ENCODE measurements around the gene SENP5. TPM values are rescaled to one million over a fixed set of nuclear protein-coding genes. Genes with fewer than 3 reads are reported as not detected.

Gene SENP5
- total and polyA plus RNA-seq, 4 donors, result 3.9 to 26.9 (median 14.3) TPM

DNA sequence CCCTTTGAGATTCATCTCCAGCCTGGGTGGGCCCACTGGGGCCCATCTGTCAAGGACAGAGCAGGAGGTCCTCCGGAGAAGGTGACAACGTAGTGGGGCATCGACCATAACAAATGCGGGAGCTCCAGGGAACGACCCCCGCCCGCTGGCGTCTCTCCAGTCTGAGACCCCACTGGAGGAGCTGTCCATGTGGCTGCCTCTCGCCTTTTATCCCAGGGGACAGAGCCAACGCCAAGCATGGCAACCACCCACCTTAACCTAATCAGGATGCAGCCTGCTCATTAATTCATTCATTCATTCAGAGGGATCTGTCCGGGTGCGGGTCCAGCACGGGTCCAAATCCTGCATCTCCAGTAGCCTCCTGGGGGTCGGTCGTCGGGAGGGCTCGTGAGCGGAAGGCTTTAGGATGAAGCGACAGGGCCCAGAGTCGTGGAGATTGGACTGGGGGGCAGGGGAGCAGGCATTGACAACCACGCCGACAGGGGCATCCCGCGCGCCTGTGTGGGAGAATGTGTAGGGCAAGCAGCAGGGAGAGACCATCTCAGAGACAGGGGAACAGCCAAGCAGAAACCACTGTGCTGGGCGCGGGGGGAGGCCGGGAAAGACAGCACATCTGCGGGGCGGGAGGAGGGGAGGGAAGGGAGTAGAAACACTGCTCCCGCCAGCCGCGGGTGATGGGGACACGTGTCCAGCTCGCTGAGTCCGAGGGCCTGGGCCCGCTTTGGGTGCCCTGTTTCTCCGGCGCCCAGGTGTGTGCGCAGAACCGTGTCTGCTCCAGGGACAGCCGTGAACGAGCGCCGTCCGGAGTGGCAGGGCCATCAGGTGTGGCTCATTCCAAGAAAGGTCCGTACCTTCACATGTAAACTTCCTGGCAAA is 99.0 kb downstream of the SENP5 start:
- Histone ChIP-seq H3K27me3 (ENCODE audit: control insufficient read depth in 4 of 4, insufficient read depth in 4 of 4, low read length in 3 of 4) (no peaks in the 10 kb centered on the region), H3K9me3 (ENCODE audit: control insufficient read depth in 4 of 4, low read length in 3 of 4) (no peaks in the 10 kb centered on the region), H3K36me3 (ENCODE audit: control insufficient read depth in 4 of 4, insufficient read depth in 3 of 4, low read depth in 1 of 4, low read length in 3 of 4) (no peaks in the 10 kb centered on the region), H3K9ac (ENCODE audit: low read depth in 1 of 2, low read length in 2 of 2) (no peak overlapping the region), H3K4me3 (ENCODE audit: low read depth in 1 of 3, low read length in 3 of 3) (no peak overlapping the region), H3K4me1 (ENCODE audit: control insufficient read depth in 4 of 4, insufficient read depth in 4 of 4, low read length in 3 of 4) (peaks cover 0 to 16% (median 10%) of the 10 kb centered on the region in 4 donors), H3K27ac (ENCODE audit: low read depth in 1 of 2, low read length in 2 of 2) (no peak overlapping the region)
- peak; percentile 31 for DNase-seq (ENCODE audit: low spot score)
- 88% methylated on average over 47 of the region's 47 CpGs for WGBS
- no peak for TF ChIP-seq RAD21 (IDR thresholded peaks at IDR 0.05)
- no peak for TF ChIP-seq HNF4A (conservative IDR thresholded peaks at IDR 0.05)

DNA sequence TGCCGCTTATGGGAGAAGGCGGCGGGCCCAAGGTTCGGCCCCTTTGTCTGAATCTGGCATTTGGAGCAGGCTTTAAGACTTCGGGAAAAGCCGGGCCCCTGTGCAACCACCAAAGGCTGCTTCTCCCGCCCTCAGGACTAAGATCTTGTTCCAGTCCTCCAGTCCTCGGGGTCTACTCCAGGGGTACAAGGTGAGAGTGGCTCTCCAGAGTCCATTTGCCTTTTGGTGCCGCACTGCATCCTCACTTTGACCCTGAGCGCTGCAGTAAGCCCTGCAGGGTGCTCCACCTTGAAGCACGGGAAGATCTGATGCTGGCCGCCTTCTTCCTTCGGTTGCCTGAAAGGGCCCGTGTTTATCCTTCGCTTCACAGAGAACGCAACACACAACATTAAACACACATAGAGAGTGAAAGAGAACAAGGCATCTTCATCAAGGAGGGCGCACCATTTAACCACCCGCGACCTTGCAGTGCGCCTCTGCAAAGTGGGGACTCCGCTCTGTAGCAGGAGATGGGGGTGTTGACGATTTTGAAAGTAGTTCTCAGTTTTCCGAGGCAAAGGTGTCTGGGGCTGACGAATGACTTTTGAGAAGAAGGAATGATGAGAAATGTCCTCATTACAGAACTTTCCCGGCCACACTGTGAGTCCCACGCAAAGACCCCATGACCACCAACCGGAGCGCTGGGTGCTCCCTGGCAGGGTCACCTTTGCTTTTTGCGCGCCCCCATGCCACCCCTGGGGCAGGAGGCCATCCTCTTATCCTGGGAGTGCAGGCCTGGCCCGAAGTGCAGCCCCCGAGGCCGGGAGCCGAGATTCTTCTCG is 99.9 kb downstream of the SENP5 start:
- 81% methylated on average over 35 of the region's 35 CpGs for WGBS
- Histone ChIP-seq H3K9me3 (ENCODE audit: control insufficient read depth in 4 of 4, low read length in 3 of 4) (no peaks in the 10 kb centered on the region), H3K27me3 (ENCODE audit: control insufficient read depth in 4 of 4, insufficient read depth in 4 of 4, low read length in 3 of 4) (no peaks in the 10 kb centered on the region), H3K27ac (ENCODE audit: low read depth in 1 of 2, low read length in 2 of 2) (no peak overlapping the region), H3K4me3 (ENCODE audit: low read depth in 1 of 3, low read length in 3 of 3) (peak overlapping the region; percentile 59 to 96 (median 82)), H3K4me1 (ENCODE audit: control insufficient read depth in 4 of 4, insufficient read depth in 4 of 4, low read length in 3 of 4) (peaks cover 0 to 16% (median 10%) of the 10 kb centered on the region in 4 donors), H3K9ac (ENCODE audit: low read depth in 1 of 2, low read length in 2 of 2) (peak overlapping the region in 1 of 2 donors; percentile 47), H3K36me3 (ENCODE audit: control insufficient read depth in 4 of 4, insufficient read depth in 3 of 4, low read depth in 1 of 4, low read length in 3 of 4) (no peaks in the 10 kb centered on the region)
- peak; percentile 27 for DNase-seq (ENCODE audit: low spot score)
- no peak for TF ChIP-seq GABPA (IDR thresholded peaks at IDR 0.05 in 1 of 2, conservative IDR thresholded peaks at IDR 0.05 in 1 of 2)
- TF ChIP-seq RAD21 (IDR thresholded peaks at IDR 0.05), result no peak
- TF ChIP-seq HNF4G (IDR thresholded peaks at IDR 0.05), result no peak
- TF ChIP-seq JUND (IDR thresholded peaks at IDR 0.05), result no peak
- TF ChIP-seq, protein P1, sequence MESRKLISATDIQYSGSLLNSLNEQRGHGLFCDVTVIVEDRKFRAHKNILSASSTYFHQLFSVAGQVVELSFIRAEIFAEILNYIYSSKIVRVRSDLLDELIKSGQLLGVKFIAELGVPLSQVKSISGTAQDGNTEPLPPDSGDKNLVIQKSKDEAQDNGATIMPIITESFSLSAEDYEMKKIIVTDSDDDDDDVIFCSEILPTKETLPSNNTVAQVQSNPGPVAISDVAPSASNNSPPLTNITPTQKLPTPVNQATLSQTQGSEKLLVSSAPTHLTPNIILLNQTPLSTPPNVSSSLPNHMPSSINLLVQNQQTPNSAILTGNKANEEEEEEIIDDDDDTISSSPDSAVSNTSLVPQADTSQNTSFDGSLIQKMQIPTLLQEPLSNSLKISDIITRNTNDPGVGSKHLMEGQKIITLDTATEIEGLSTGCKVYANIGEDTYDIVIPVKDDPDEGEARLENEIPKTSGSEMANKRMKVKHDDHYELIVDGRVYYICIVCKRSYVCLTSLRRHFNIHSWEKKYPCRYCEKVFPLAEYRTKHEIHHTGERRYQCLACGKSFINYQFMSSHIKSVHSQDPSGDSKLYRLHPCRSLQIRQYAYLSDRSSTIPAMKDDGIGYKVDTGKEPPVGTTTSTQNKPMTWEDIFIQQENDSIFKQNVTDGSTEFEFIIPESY (IDR thresholded peaks at IDR 0.05), result no peak
- TF ChIP-seq, protein P2, sequence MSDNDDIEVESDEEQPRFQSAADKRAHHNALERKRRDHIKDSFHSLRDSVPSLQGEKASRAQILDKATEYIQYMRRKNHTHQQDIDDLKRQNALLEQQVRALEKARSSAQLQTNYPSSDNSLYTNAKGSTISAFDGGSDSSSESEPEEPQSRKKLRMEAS (IDR thresholded peaks at IDR 0.05), result no peak
- no peak for TF ChIP-seq HNF4A (conservative IDR thresholded peaks at IDR 0.05)
- TF ChIP-seq EGR1 (IDR thresholded peaks at IDR 0.05; ENCODE audit: low read depth in 2 of 2), result no peak

- 2% methylated on average over 98 of the region's 98 CpGs for WGBS
- TF ChIP-seq HNF4A (conservative IDR thresholded peaks at IDR 0.05) (no peak), FOXA1 (IDR thresholded peaks at IDR 0.05) (no peak), EGR1 (IDR thresholded peaks at IDR 0.05; ENCODE audit: low read depth in 2 of 2) (no peak), SP1 (IDR thresholded peaks at IDR 0.05) (no peak), GABPA (IDR thresholded peaks at IDR 0.05 in 1 of 2, conservative IDR thresholded peaks at IDR 0.05 in 1 of 2) (no peak), HNF4G (IDR thresholded peaks at IDR 0.05) (no peak), YY1 (IDR thresholded peaks at IDR 0.05) (no peak), NR2F2 (IDR thresholded peaks at IDR 0.05) (no peak)
- TF ChIP-seq, protein P3, sequence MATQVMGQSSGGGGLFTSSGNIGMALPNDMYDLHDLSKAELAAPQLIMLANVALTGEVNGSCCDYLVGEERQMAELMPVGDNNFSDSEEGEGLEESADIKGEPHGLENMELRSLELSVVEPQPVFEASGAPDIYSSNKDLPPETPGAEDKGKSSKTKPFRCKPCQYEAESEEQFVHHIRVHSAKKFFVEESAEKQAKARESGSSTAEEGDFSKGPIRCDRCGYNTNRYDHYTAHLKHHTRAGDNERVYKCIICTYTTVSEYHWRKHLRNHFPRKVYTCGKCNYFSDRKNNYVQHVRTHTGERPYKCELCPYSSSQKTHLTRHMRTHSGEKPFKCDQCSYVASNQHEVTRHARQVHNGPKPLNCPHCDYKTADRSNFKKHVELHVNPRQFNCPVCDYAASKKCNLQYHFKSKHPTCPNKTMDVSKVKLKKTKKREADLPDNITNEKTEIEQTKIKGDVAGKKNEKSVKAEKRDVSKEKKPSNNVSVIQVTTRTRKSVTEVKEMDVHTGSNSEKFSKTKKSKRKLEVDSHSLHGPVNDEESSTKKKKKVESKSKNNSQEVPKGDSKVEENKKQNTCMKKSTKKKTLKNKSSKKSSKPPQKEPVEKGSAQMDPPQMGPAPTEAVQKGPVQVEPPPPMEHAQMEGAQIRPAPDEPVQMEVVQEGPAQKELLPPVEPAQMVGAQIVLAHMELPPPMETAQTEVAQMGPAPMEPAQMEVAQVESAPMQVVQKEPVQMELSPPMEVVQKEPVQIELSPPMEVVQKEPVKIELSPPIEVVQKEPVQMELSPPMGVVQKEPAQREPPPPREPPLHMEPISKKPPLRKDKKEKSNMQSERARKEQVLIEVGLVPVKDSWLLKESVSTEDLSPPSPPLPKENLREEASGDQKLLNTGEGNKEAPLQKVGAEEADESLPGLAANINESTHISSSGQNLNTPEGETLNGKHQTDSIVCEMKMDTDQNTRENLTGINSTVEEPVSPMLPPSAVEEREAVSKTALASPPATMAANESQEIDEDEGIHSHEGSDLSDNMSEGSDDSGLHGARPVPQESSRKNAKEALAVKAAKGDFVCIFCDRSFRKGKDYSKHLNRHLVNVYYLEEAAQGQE (IDR thresholded peaks at IDR 0.05), result no peak
- TF ChIP-seq, protein P2 (IDR thresholded peaks at IDR 0.05), result no peak
- TF ChIP-seq, protein P1 (IDR thresholded peaks at IDR 0.05), result no peak
Observed at GRCh38 chr3:196968233-196969133, 100.8 kb downstream of the SENP5 start, which contains the start of gene PIGZ. Gene PIGZ, minus strand, starts transcription at chr3:196968833. Its CDS starts 16,802 bp downstream, at chr3:196952031.

More at GRCh38 chr3:196968233-196969133, 100.8 kb downstream of the SENP5 start, which contains the start of gene PIGZ:
- Histone ChIP-seq H3K9me3 (ENCODE audit: control insufficient read depth in 4 of 4, low read length in 3 of 4) (no peaks in the 10 kb centered on the region), H3K9ac (ENCODE audit: low read depth in 1 of 2, low read length in 2 of 2) (peak within 1 kb of the TSS in 1 of 2 donors; percentile 47), H3K4me3 (ENCODE audit: low read depth in 1 of 3, low read length in 3 of 3) (peak within 1 kb of the TSS; percentile 59 to 96 (median 82)), H3K27me3 (ENCODE audit: control insufficient read depth in 4 of 4, insufficient read depth in 4 of 4, low read length in 3 of 4) (no peaks in the 10 kb centered on the region), H3K36me3 (ENCODE audit: control insufficient read depth in 4 of 4, insufficient read depth in 3 of 4, low read depth in 1 of 4, low read length in 3 of 4) (no peaks in the 10 kb centered on the region), H3K4me1 (ENCODE audit: control insufficient read depth in 4 of 4, insufficient read depth in 4 of 4, low read length in 3 of 4) (peaks cover 0 to 16% (median 10%) of the 10 kb centered on the region in 4 donors), H3K27ac (ENCODE audit: low read depth in 1 of 2, low read length in 2 of 2) (peak within 1 kb of the TSS in 1 of 2 donors; percentile 28)
- peak; percentile 59 for DNase-seq (ENCODE audit: low spot score)
